Measurements from ENCODE around the gene FOXP1. TPM values are rescaled to one million over a fixed set of nuclear protein-coding genes. Genes with fewer than 3 reads are reported as not detected.
"Not testable (repeated sequence)": the region's sequence is repeated elsewhere in the genome, so short reads cannot be mapped to it uniquely, and the experiment has no call there.

The FOXP1 gene
- total RNA-seq, 1 donor = 123 TPM

DNA sequence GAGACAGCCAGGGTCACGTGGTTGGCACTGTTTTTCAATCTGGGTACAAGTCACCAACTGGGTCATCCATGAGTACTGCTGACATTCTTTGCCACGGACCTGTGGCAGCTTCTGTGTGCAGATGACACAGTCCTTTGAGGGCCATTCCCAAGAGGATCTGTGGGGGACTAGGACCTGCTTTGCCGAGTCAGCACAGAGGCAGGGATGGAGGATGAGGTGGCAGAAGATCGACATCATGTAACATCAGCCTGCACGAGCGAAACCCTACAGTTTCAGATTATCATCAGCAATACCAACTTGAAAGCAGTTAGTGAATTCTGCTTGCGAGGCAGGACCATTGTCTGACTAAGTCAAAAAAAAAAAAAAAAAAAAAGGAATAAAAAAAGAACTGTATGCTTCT is 227.7 kb downstream of the FOXP1 start:
- DNase-seq (ENCODE audit: low read depth in 2 of 3, low spot score in 2 of 3) = no peak

DNA sequence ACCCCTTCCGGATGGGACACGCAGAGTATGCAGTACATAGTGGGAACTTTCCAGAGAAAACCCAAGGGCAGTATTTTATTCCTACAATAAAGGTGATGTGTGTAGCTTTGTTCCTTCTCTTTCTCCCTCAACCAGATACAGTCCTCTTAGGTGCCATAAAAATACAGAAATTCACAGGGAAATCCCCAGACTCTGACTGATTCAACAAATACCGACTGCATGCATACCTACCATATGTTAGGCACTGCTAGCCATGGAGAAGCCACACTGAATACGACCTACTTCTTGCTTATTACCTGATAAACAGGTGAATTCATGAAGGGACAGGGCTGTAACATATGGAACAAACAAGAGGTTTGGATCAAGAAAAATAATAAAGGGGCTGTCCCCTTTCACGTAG is 228.5 kb downstream of the FOXP1 start:
- no peak for DNase-seq (ENCODE audit: low read depth in 2 of 3, low spot score in 2 of 3)

DNA sequence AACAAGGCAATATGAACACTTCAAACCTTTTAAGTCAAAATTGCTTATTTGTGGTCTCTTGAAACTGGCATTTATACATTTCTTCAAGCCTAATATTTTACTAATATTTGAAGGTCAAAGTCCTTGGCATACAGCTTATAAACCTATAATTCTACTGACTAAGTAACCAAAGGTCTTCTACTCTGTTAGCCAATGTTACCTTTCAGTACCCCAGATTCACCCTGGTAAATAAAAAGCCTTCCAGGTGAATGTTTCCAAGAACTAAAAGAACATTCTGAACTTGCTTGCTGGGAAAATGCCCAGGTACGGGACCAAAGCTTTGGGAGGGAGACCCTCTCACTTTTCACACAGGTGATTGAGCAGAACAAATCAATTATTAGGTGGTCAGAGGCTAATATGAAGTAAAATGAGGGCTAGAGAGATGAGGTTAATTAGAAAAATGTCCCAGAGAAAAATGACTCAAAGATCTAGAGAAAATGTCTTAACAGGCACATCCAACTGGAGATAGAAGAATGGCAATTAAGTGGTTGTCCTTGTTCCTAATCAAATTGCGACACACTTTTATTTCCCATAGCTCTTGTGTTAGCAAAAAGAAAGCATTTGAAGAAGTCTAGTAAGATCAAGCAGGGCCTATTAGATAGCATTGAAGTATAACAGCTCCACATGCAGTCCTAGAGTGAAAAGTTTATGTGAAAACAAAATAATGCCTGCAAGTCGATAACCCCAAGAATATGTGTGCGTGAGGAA is 232.0 kb downstream of the FOXP1 start:
- DNase-seq (ENCODE audit: low read depth in 2 of 3, low spot score in 2 of 3) = no peak

GRCh38 chr3:71350998-71351397 is 232.5 kb downstream of the FOXP1 start:
- DNase-seq (ENCODE audit: low read depth in 2 of 3, low spot score in 2 of 3) = no peak

DNA sequence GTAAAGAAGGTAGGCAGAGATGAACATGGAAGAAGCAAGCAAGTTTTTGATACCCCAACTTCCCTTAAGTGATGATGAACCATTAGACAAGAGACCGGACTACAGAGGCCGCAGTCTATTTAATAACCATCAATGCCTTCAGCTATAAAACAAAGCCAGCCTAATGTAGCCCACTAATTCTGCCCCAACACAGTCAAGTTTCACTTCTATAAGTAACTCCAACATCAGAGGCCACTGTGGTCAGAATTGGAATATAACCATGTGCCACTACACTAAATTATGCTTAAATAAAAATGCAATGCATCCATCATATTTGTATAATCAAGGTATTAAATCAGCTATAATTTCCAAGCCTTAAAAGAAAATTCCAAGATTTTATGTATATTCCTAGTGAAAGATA is 234.7 kb downstream of the FOXP1 start:
- no peak for DNase-seq (ENCODE audit: low read depth in 2 of 3, low spot score in 2 of 3)

DNA sequence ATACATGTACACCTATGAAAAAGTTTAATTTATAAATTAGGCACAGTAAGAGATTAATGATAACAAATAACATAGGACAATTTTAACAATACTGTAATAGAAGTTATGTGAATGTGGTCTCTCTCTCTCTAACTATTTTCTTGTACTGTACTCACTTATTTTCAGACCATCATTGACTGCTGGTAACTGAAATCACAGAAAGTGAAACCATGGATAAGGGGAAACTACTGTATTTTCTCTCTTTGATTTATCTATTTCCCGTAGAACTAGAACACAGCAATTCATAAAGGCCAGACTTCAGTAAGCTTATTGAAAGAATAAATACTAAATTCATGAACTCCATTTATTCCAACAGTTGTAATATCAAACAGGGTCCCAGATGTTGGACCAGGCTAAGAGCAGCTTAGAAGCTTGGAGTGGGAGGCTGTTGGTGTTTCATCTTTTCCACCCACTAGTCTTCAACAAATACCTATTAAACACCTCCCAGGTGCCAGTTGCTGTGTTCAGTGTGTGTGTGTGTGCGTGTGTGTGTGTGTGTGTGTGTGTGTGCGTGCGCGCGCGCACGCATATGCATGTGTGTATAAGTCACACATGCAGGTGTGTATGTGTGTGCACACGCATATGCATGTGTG is 235.4 kb downstream of the FOXP1 start:
- DNase-seq (ENCODE audit: low read depth in 2 of 3, low spot score in 2 of 3) = no peak

DNA sequence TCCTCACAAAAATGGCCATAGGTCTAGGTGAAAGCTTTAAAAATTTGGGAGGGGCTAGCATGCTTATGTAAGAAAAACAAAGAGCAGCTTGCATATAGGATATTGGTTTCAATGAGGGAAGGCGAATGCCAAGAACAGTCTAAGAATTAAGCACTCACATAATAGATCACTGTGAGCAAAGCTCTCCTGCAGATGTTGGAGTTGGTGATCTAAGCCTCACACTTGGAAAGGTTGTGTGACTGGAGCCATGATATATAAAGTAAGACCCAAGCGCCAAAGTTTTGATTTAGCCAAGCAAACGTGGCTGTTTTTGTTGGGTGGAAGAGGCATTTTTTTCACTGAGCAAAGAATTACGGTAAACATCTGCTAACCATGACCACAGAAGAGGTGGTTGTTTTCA is 237.5 kb downstream of the FOXP1 start:
- no peak for DNase-seq (ENCODE audit: low read depth in 2 of 3, low spot score in 2 of 3)

- peak in 2 of 3 donors; percentile 5 to 11 for DNase-seq (ENCODE audit: low read depth in 2 of 3, low spot score in 2 of 3)
Observed at GRCh38 chr3:71345429-71346040, 238.0 kb downstream of the FOXP1 start.

- no peak for DNase-seq (ENCODE audit: low read depth in 2 of 3, low spot score in 2 of 3)
Observed at GRCh38 chr3:71341721-71342120, 241.8 kb downstream of the FOXP1 start.

GRCh38 chr3:71339049-71339448 is 244.5 kb downstream of the FOXP1 start:
- DNase-seq (ENCODE audit: low read depth in 2 of 3, low spot score in 2 of 3) = no peak

DNA sequence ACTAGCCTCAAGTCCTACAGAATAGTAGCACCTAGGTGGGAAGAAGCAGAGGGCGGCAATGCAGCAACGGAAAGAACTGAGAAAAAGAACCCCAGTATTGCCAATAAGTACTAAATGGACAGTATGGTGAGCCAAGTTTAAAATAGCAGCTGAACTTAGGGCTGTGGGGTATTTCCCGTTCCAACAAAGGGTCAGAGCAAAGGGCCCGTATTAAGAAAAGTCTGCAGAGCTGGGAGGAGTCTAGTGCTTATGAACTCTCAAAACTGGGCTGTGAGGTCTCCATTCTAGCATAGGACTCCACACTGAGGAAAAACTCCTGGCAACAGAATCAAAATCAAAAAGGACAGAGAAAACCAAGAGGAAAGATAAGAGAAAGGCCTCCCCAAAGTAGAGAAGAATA is 250.7 kb downstream of the FOXP1 start:
- no peak for DNase-seq (ENCODE audit: low read depth in 2 of 3, low spot score in 2 of 3)

GRCh38 chr3:71330909-71331308 is 252.6 kb downstream of the FOXP1 start:
- DNase-seq (ENCODE audit: low read depth in 2 of 3, low spot score in 2 of 3) = no peak

DNA sequence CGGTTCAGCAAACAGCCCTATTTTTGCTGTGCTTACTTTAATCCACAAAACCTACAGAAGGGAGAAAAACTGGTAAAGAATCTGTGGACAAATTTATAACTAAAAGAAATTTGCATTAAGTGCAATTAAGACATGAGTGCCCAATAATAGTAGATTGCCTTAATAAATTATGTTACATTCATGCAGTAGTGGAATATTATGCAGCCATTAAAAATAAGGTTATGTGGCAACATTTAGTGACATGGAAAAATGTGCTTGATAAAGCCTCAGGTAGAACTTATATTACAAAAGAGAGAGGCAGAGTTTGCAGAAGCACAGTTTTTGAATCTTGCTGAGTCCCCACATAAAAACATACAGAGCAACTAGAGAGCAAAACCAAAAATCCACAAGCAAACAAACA is 253.0 kb downstream of the FOXP1 start:
- no peak for DNase-seq (ENCODE audit: low read depth in 2 of 3, low spot score in 2 of 3)

DNA sequence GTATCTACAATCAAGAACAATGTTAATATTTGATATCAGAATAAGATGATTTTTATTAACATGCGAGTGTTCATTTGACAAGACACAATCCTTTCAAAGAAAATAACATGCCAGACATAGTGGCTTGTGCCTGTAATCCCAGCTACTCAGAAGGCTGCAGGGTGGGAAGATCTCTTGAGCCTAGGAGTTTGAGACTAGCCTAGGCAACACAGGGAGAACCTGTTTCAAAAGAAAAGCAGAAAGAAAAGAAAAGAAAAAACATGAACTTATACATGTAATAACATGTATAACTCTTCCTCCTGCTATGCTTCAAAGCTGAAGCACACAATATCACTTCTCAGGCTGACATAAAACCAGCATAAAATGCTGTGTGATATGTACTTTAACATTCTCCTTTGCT is 253.7 kb downstream of the FOXP1 start:
- DNase-seq (ENCODE audit: low read depth in 2 of 3, low spot score in 2 of 3) = no peak

DNA sequence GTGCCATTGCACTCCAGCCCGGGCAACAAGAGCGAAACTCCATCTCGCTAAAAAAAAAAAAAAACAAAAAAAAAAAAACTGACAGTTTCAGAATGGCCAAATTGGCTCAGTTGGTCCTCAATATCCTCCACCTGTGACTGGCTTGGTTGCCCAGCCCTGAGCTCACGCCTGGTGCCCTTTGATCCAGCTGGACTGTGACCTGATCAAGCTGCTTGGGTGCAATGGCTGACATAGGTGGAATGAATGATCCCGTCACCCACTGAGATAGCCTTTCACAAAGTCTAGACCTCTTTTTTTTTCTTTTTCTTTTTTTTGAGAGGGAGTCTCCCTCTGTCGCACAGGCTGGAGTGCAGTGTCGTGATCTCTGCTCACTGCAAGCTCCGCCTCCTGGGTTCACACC is 254.6 kb downstream of the FOXP1 start:
- no peak for DNase-seq (ENCODE audit: low read depth in 2 of 3, low spot score in 2 of 3)

- no peak for DNase-seq (ENCODE audit: low read depth in 2 of 3, low spot score in 2 of 3)
Observed at GRCh38 chr3:71327936-71328335, 255.6 kb downstream of the FOXP1 start.

- no peak for DNase-seq (ENCODE audit: low read depth in 2 of 3, low spot score in 2 of 3)
Observed at GRCh38 chr3:71325715-71326114, 257.8 kb downstream of the FOXP1 start.

GRCh38 chr3:71324224-71324623 is 259.3 kb downstream of the FOXP1 start:
- DNase-seq (ENCODE audit: low read depth in 2 of 3, low spot score in 2 of 3) = not testable (repeated sequence)

DNA sequence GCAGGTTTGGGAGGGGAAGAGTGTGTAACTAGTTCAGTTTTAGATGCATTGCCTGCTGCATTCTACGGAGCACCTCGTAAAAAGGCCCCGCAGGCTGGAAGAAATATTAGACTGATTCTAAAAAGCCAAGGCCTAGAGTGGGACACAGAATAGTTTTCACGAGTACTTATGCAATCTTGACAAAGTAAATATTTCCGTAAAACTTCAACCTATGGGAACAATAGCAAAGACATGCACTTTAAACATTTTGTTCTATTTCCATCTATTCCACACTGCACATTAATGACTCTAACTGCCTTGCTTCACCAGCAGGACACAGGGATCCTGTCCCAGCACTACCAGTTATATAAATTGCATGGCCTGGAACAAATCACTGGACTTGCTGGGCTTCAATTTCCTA is 260.0 kb downstream of the FOXP1 start:
- no peak for DNase-seq (ENCODE audit: low read depth in 2 of 3, low spot score in 2 of 3)

- DNase-seq (ENCODE audit: low read depth in 2 of 3, low spot score in 2 of 3) = no peak
Observed at GRCh38 chr3:71322154-71322553, 261.4 kb downstream of the FOXP1 start.

DNA sequence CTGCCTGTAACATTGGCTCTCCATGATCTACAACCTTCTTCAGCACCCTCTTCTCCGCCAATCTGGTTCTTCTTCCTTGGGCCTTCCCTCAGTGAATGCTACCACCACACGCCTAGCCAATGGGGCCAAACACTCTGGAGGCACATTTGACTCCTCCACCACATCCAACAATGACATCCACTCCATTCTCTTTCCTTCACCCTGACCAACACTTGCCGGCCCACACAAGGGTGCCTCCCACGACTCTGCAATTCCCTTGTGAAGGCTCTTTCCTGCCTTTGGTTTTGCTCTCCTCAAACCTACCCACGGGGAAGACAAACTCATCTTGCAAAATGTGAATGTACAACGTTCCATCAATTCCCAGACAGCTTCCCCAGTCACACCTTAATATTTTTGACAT is 263.8 kb downstream of the FOXP1 start:
- no peak for DNase-seq (ENCODE audit: low read depth in 2 of 3, low spot score in 2 of 3)

DNA sequence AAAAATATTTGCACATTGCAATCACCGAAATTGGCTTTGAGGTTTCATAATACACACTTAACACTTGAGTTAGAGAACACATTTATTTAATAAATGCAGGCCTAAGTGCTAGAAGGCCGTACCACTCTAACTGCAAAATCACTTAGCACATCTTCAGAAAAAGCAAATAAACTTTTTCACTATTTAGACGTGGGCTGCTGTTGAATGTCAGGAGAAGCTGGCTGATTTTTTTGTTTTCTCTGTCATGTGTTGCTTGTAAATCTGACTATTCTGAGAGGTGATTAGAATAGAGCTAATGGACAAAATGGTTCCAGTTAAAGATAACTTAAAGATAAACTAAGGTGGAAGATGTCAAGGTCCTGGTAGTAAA is 265.1 kb downstream of the FOXP1 start:
- DNase-seq (ENCODE audit: low read depth in 2 of 3, low spot score in 2 of 3) = no peak

Measured in hematopoietic multipotent progenitor cell (in vitro differentiated cells).